Heart left ventricle (tissue), 13 donors: ENCODE results near the gene ATP11B.

ENCODE experiments used
- POLR2A ChIP-seq, 2 donors: fragments of 450-650 bp; IDR thresholded peaks; one replicate each; pipeline ENCODE4 v1.6.1; 2017; ENCODE audit warnings: antibody characterized with exemption in 2 of 2, mild to moderate bottlenecking in 2 of 2, moderate library complexity in 2 of 2
- TF ChIP-seq, protein P1 (sequence below), 12 donors: fragments of 200-600 bp; sonication (generic) in 4 of 12; IDR thresholded peaks; one replicate each; pipeline versions ENCODE4 v1.5.0 to v1.8.0; 2018 to 2022; ENCODE audit warnings: antibody characterized with exemption in 12 of 12, mild to moderate bottlenecking in 5 of 12
- donor health status: ischemic (EF 13 %, LVEDD 7.1; RV severe dilation, severe dysfunction).
- donor health status: DM: no; HTN: yes; CAD: no.
- donor health status: DM: no; HTN: no; CAD: no.
- donor health status: ischemic (EF 25% LVEDD 6.9; RV normal size, moderate dysfunction).
- donor health status: ischemic (EF 25% LVEDD 5.7; RV mildly dilated, moderate dysfunction).
- donor health status: ischemic (EF 35%, LVEDD 5.7; RV mildly dilated, moderate dysfunction).
- donor health status: nonischemic (EF 11% LVEDD 7.7; RV severe dilation, severe dysfunction).
- donor health status: DM: yes; HTN: yes; CAD: no.
- donor health status: PGD.
- donor health status: ischemic (EF 29% LVEDD 5.4; RV normal size, mild dysfunction).
- donor health status: nonischemic (EF 23%, LVEDD 6.1; RV moderate dilation, normal function).

GRCh38 chr3:182921665-182922355 is 128.5 kb downstream of the ATP11B start:
- TF ChIP-seq, protein P1, sequence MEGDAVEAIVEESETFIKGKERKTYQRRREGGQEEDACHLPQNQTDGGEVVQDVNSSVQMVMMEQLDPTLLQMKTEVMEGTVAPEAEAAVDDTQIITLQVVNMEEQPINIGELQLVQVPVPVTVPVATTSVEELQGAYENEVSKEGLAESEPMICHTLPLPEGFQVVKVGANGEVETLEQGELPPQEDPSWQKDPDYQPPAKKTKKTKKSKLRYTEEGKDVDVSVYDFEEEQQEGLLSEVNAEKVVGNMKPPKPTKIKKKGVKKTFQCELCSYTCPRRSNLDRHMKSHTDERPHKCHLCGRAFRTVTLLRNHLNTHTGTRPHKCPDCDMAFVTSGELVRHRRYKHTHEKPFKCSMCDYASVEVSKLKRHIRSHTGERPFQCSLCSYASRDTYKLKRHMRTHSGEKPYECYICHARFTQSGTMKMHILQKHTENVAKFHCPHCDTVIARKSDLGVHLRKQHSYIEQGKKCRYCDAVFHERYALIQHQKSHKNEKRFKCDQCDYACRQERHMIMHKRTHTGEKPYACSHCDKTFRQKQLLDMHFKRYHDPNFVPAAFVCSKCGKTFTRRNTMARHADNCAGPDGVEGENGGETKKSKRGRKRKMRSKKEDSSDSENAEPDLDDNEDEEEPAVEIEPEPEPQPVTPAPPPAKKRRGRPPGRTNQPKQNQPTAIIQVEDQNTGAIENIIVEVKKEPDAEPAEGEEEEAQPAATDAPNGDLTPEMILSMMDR (IDR thresholded peaks at IDR 0.05): no peak
- no peak for TF ChIP-seq POLR2A (IDR thresholded peaks at IDR 0.05)
